K562 (cell line): Measurements from ENCODE around the gene CCNQ. TPM values are rescaled to one million over a fixed set of nuclear protein-coding genes. Genes with fewer than 3 reads are reported as not detected.

ENCODE experiments used
- DDX20 ChIP-seq: fragments of 450-650 bp; IDR thresholded peaks from 2 replicates; pipeline ENCODE4 v1.6.1; 2016; ENCODE audit warnings: missing genetic modification characterization, low read depth, mild to moderate bottlenecking, missing compliant biosample characterization, moderate library complexity
- DPF2 ChIP-seq: fragments of 450-650 bp; IDR thresholded peaks from 2 replicates; pipeline ENCODE4 v1.6.1; 2016
- GABPB1 ChIP-seq: sonication (generic); formaldehyde crosslinking; IDR thresholded peaks from 2 replicates; pipeline ENCODE4 v1.8.0; 2022; ENCODE audit warnings: mild to moderate bottlenecking, missing genetic modification reagents
- GTF2A2 ChIP-seq: IDR thresholded peaks from 2 replicates; pipeline ENCODE4 v1.6.1; 2016; ENCODE audit warnings: mild to moderate bottlenecking, missing genetic modification characterization, missing compliant biosample characterization
- HIVEP1 ChIP-seq: fragments of 250-450 bp; sonication (Bioruptor Pico); IDR thresholded peaks from 2 replicates; pipeline ENCODE4 v1.4.0; 2020; ENCODE audit warnings: mild to moderate bottlenecking
- LEF1 ChIP-seq: fragments of 450-650 bp; IDR thresholded peaks from 2 replicates; pipeline ENCODE4 v1.6.1; 2016; ENCODE audit warnings: mild to moderate bottlenecking
- MIER1 ChIP-seq: fragments of 450-650 bp; IDR thresholded peaks from 2 replicates; pipeline ENCODE4 v1.6.1; 2016; ENCODE audit warnings: antibody characterized with exemption, mild to moderate bottlenecking, low read depth
- ZNF143 ChIP-seq: sonication (generic); formaldehyde crosslinking; IDR thresholded peaks from 2 replicates; pipeline ENCODE4 v1.9.0; 2022; ENCODE audit warnings: mild to moderate bottlenecking, missing genetic modification reagents
- polyA plus RNA-seq, 8 experiments: library from polyadenylated mRNA; depleted of rRNA in 4 of 8; stranded (reverse) in 5 of 8; unstranded in 3 of 8; fragments of >200 nt; fragmentation: Nextera tagmentation in 2 of 8; fragmentation: Illumina TruSeq in 1 of 8; extraction: Ambion mirVana in 2 of 8; extraction: Trizol in 1 of 8; gene quantifications; 2 replicates each; pipeline versions ENCODE4 v1.2.1 to v1.2.3, GENCODE V29; 2011 to 2014; ENCODE audit warnings: inconsistent platforms in 1 of 8, missing spikeins in 1 of 8
- total RNA-seq, 7 experiments: library from RNA; depleted of rRNA in 6 of 7; stranded (reverse); fragments of >200 nt in 6 of 7; fragmentation: Illumina TruSeq in 2 of 7; extraction: Trizol in 2 of 7; gene quantifications; 2 replicates each; pipeline versions ENCODE4 v1.2.1 to v1.2.3, GENCODE V29; 2011 to 2021; ENCODE audit warnings: low replicate concordance in 1 of 7
- TF ChIP-seq, protein P1 (sequence below): fragments of 450-650 bp; IDR thresholded peaks from 2 replicates; pipeline ENCODE4 v1.6.1; 2016; ENCODE audit warnings: mild to moderate bottlenecking, moderate library complexity

Gene CCNQ
- total and polyA plus RNA-seq, 9 of the 15 experiments (the other 6 are each of a cell fraction or from before 2014, with no cell fraction given): 0.92 to 53.8 (median 25.3) TPM

DNA sequence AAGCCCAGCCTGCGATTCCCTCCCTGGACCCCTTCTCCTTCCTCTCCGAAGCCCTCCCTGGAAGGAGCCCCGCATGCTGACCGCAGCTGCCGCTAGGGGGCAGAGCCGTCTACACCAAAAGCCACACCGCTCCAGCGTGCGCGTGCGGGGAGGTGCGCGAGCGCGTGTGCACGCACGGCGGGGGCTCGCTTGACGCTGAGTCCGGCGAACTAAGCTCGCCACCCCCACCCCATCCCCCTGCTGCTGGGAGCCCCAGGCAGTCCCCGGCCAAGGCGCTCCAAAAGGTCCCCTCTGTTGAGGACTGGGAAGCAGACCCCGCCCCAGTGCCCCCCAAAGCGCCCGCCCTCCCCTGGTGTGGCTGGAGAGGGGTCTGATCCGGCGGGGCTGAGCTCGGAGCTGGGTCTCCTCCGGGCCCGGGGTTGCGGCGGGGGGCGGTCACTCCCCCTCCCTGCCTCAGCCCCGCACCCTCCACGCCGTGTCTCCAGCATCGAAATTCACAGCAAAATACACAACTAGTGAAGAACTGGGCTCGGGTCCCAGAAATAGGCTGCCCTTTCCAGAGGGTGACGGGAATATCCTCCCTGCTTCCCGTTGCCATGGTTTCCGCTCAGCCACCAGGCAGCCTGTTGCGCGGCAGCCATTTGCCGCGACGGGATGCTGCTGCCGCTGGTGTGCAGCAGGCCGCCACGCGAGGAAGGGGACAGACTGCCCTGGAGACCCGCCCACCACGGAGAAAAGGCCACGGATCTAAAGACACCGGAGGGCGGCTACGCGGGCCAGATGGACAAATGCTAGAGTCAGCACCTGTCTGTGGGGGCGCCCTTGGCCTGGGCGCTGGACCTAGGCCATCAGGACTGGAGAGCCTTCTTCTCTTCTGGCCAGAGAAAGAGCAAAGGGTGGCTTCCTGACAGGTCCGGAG lies 11.2 kb upstream of the CCNQ start (continued):
- TF ChIP-seq, protein P1, sequence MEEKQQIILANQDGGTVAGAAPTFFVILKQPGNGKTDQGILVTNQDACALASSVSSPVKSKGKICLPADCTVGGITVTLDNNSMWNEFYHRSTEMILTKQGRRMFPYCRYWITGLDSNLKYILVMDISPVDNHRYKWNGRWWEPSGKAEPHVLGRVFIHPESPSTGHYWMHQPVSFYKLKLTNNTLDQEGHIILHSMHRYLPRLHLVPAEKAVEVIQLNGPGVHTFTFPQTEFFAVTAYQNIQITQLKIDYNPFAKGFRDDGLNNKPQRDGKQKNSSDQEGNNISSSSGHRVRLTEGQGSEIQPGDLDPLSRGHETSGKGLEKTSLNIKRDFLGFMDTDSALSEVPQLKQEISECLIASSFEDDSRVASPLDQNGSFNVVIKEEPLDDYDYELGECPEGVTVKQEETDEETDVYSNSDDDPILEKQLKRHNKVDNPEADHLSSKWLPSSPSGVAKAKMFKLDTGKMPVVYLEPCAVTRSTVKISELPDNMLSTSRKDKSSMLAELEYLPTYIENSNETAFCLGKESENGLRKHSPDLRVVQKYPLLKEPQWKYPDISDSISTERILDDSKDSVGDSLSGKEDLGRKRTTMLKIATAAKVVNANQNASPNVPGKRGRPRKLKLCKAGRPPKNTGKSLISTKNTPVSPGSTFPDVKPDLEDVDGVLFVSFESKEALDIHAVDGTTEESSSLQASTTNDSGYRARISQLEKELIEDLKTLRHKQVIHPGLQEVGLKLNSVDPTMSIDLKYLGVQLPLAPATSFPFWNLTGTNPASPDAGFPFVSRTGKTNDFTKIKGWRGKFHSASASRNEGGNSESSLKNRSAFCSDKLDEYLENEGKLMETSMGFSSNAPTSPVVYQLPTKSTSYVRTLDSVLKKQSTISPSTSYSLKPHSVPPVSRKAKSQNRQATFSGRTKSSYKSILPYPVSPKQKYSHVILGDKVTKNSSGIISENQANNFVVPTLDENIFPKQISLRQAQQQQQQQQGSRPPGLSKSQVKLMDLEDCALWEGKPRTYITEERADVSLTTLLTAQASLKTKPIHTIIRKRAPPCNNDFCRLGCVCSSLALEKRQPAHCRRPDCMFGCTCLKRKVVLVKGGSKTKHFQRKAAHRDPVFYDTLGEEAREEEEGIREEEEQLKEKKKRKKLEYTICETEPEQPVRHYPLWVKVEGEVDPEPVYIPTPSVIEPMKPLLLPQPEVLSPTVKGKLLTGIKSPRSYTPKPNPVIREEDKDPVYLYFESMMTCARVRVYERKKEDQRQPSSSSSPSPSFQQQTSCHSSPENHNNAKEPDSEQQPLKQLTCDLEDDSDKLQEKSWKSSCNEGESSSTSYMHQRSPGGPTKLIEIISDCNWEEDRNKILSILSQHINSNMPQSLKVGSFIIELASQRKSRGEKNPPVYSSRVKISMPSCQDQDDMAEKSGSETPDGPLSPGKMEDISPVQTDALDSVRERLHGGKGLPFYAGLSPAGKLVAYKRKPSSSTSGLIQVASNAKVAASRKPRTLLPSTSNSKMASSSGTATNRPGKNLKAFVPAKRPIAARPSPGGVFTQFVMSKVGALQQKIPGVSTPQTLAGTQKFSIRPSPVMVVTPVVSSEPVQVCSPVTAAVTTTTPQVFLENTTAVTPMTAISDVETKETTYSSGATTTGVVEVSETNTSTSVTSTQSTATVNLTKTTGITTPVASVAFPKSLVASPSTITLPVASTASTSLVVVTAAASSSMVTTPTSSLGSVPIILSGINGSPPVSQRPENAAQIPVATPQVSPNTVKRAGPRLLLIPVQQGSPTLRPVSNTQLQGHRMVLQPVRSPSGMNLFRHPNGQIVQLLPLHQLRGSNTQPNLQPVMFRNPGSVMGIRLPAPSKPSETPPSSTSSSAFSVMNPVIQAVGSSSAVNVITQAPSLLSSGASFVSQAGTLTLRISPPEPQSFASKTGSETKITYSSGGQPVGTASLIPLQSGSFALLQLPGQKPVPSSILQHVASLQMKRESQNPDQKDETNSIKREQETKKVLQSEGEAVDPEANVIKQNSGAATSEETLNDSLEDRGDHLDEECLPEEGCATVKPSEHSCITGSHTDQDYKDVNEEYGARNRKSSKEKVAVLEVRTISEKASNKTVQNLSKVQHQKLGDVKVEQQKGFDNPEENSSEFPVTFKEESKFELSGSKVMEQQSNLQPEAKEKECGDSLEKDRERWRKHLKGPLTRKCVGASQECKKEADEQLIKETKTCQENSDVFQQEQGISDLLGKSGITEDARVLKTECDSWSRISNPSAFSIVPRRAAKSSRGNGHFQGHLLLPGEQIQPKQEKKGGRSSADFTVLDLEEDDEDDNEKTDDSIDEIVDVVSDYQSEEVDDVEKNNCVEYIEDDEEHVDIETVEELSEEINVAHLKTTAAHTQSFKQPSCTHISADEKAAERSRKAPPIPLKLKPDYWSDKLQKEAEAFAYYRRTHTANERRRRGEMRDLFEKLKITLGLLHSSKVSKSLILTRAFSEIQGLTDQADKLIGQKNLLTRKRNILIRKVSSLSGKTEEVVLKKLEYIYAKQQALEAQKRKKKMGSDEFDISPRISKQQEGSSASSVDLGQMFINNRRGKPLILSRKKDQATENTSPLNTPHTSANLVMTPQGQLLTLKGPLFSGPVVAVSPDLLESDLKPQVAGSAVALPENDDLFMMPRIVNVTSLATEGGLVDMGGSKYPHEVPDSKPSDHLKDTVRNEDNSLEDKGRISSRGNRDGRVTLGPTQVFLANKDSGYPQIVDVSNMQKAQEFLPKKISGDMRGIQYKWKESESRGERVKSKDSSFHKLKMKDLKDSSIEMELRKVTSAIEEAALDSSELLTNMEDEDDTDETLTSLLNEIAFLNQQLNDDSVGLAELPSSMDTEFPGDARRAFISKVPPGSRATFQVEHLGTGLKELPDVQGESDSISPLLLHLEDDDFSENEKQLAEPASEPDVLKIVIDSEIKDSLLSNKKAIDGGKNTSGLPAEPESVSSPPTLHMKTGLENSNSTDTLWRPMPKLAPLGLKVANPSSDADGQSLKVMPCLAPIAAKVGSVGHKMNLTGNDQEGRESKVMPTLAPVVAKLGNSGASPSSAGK: peak; percentile 95
- TF ChIP-seq MIER1 (no peak), LEF1 (no peak), GABPB1 (CRISPR knock-in tag) (peak; percentile 53), GTF2A2 (tag) (no peak), ZNF143 (CRISPR knock-in tag) (0 out of 2 replicates have a peak, but pooled peaks have one; percentile 54), DPF2 (no peak), DDX20 (tag) (no peak), HIVEP1 (CRISPR knock-in tag) (no peak)
